Measurements from ENCODE around the gene DGLUCY. TPM values are rescaled to one million over a fixed set of nuclear protein-coding genes. Genes with fewer than 3 reads are reported as not detected.

DGLUCY gene
- total and polyA plus RNA-seq, 2 of the 8 experiments (the other 6 are each of a cell fraction or from before 2014, with no cell fraction given) = 24.9 to 31.8 TPM

- no peak overlapping the region for H3K56ac ChIP-seq (replicated peaks; ENCODE audit: insufficient read length, low read depth, low read length)
- no peak overlapping the region for H3K4me2 ChIP-seq (ENCODE audit: insufficient read depth in 1 of 2, low read depth in 2 of 2, low read length in 2 of 2)
- ChIA-PET POLR2A (ENCODE audit: partially characterized antibody) (interaction anchor here (0.5 to 2.8 kb wide), 5 partner anchors 10 to 233 kb away, joined by 3 to 14 read pairs (median 3); partner anchors contain the start of gene GPR68), CTCF (ENCODE audit: partially characterized antibody) (interaction anchor here (0.7 to 1.6 kb wide), 7 partner anchors 11 to 48 kb away, joined by 3 to 8 read pairs (median 3); partner anchors contain the start of gene GPR68)
- H3K27me3 ChIP-seq (replicated peaks in 1 of 4; ENCODE audit: control insufficient read depth in 3 of 4, extremely low read depth in 1 of 4, insufficient read depth in 3 of 4, low read length in 3 of 4) = peaks cover 0 to 2% (median 0%) of the 10 kb centered on the region in 4 experiments; a peak in 1 of 7 replicates
- H3K79me2 ChIP-seq (ENCODE audit: control insufficient read depth in 1 of 2, insufficient read depth in 2 of 2, low read length in 2 of 2) = no peaks in the 10 kb centered on the region
- H3K4me1 ChIP-seq (replicated peaks in 1 of 4; ENCODE audit: control insufficient read depth in 3 of 4, insufficient read depth in 4 of 4, low read length in 3 of 4) = no peaks in the 10 kb centered on the region; a peak in 1 of 7 replicates
- peak overlapping the region; percentile 52; the same call in 1 of the 2 replicates for H2BK5ac ChIP-seq (ENCODE audit: low read depth, low read length)
- H3K9me3 ChIP-seq (ENCODE audit: insufficient read depth in 2 of 2, low read depth in 1 of 2, low read length in 1 of 2) = peaks cover 5 to 7% of the 10 kb centered on the region in 2 experiments; a peak in 3 of 4 replicates
- H3K4ac ChIP-seq (replicated peaks; ENCODE audit: insufficient read length, low read depth, low read length) = no peak overlapping the region
- H3K18ac ChIP-seq (ENCODE audit: extremely low read depth, low read length) = no peak overlapping the region
- no peak overlapping the region for H2AFZ ChIP-seq (ENCODE audit: low read length)
- no peak overlapping the region for H4K5ac ChIP-seq (ENCODE audit: insufficient read length, low read depth, low read length)
- H3K36me3 ChIP-seq (ENCODE audit: control insufficient read depth in 2 of 4, insufficient read depth in 4 of 4, low read length in 3 of 4) = no peaks in the 10 kb centered on the region
- no peak overlapping the region for H3K27ac ChIP-seq (ENCODE audit: low read depth, low read length)
- no peaks in the 10 kb centered on the region for H3K79me1 ChIP-seq (ENCODE audit: low read depth, low read length)
- 0 out of 2 replicates have a peak overlapping the region, but pooled peaks have one; percentile 33 for H2BK12ac ChIP-seq (ENCODE audit: low read depth, low read length)
- H4K8ac ChIP-seq (ENCODE audit: extremely low read depth, insufficient read depth, low read length) = no peak overlapping the region
- no peaks in the 10 kb centered on the region for H3K23me2 ChIP-seq (ENCODE audit: low read depth, low read length)
- H2BK15ac ChIP-seq (ENCODE audit: low read length) = no peak overlapping the region
- H3K14ac ChIP-seq (ENCODE audit: insufficient read length) = no peak overlapping the region
- 93% methylated on average over 55 of the region's 63 CpGs; no CpG with 5 or more reads in 1 of the 2 experiments for WGBS, 2 experiments (ENCODE audit: extremely low coverage in 1 of 2, insufficient coverage in 1 of 2, insufficient read length in 1 of 2, insufficient replicate concordance in 2 of 2, low coverage in 1 of 2, low lambda C conversion rate in 2 of 2, missing lambda C conversion rate in 1 of 2)
- H4K91ac ChIP-seq (replicated peaks; ENCODE audit: insufficient read length, low read length) = no peak overlapping the region
- H2BK120ac ChIP-seq (replicated peaks; ENCODE audit: low read depth, low read length) = no peak overlapping the region
- no peak overlapping the region for H2AK5ac ChIP-seq (ENCODE audit: low read depth, low read length)
- no peak for DNase-seq (ENCODE audit: low read depth in 1 of 2, low spot score in 2 of 2)
- H3K23ac ChIP-seq (ENCODE audit: insufficient read length) = no peak overlapping the region
- no peak overlapping the region for H3K9ac ChIP-seq (replicated peaks in 1 of 4; ENCODE audit: extremely low read depth in 1 of 4, low read depth in 3 of 4, low read length in 3 of 4)
- H4K20me1 ChIP-seq (replicated peaks in 1 of 2; ENCODE audit: control insufficient read depth in 1 of 2, insufficient read depth in 2 of 2, low read length in 2 of 2) = no peaks in the 10 kb centered on the region
- no peak overlapping the region for H2BK20ac ChIP-seq (ENCODE audit: low read length)
- no peak for FAIRE-seq
- H3K4me3 ChIP-seq (ENCODE audit: extremely low read depth in 1 of 4, insufficient read depth in 2 of 4, low read depth in 3 of 4, low read length in 4 of 4) = no peak overlapping the region
- TF ChIP-seq ATF2 (IDR thresholded peaks at IDR 0.05; ENCODE audit: low read length) (no peak), RNF2 (IDR thresholded peaks at IDR 0.05; ENCODE audit: borderline replicate concordance, low read depth, low read length, missing control alignments, poor library complexity, severe bottlenecking) (no peak), TBP (IDR thresholded peaks at IDR 0.05; ENCODE audit: low read depth, low read length) (no peak), CEBPB (IDR thresholded peaks at IDR 0.05; ENCODE audit: low read depth, low read length) (no peak), NRF1 (IDR thresholded peaks at IDR 0.05; ENCODE audit: low read depth, low read length) (no peak), CHD1 (IDR thresholded peaks at IDR 0.05; ENCODE audit: low read depth, low read length) (no peak)
- TF ChIP-seq, protein P1, sequence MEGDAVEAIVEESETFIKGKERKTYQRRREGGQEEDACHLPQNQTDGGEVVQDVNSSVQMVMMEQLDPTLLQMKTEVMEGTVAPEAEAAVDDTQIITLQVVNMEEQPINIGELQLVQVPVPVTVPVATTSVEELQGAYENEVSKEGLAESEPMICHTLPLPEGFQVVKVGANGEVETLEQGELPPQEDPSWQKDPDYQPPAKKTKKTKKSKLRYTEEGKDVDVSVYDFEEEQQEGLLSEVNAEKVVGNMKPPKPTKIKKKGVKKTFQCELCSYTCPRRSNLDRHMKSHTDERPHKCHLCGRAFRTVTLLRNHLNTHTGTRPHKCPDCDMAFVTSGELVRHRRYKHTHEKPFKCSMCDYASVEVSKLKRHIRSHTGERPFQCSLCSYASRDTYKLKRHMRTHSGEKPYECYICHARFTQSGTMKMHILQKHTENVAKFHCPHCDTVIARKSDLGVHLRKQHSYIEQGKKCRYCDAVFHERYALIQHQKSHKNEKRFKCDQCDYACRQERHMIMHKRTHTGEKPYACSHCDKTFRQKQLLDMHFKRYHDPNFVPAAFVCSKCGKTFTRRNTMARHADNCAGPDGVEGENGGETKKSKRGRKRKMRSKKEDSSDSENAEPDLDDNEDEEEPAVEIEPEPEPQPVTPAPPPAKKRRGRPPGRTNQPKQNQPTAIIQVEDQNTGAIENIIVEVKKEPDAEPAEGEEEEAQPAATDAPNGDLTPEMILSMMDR (IDR thresholded peaks at IDR 0.05; ENCODE audit: control extremely low read depth in 1 of 3, insufficient read depth in 1 of 3, low read depth in 1 of 3, low read length in 3 of 3) = no peak
Measured at GRCh38 chr14:91233936-91234790, 120.3 kb downstream of the DGLUCY start.
